GM06990 (cell line): Measurements from ENCODE around the gene ATF6.

Source experiments
- DNase-seq: peaks from one replicate; pipeline ENCODE4 v3.0.0-alpha.2; 2011; ENCODE audit not compliant: insufficient read length; ENCODE audit errors: extremely low read depth
- H3K27me3 ChIP-seq: replicated peaks from 2 replicates; pipeline ENCODE4 v1.6.0; 2011; ENCODE audit warnings: low read length; ENCODE audit not compliant: control insufficient read depth, insufficient read depth
- H3K36me3 ChIP-seq: 2 replicates; pipeline ENCODE4 v1.5.1; 2011; ENCODE audit warnings: low read length; ENCODE audit not compliant: control insufficient read depth, insufficient read depth
- H3K4me3 ChIP-seq: replicated peaks from 2 replicates; pipeline ENCODE4 v1.5.1; 2011; ENCODE audit warnings: low read depth, mild to moderate bottlenecking, control low read depth, low read length
- TF ChIP-seq, protein P1 (sequence below): IDR thresholded peaks from 2 replicates; pipeline ENCODE4 v1.5.1; 2011; ENCODE audit warnings: low read length, control low read depth, mild to moderate bottlenecking, inconsistent platforms; ENCODE audit not compliant: insufficient read depth, poor library complexity, severe bottlenecking

Gene ATF6

DNA sequence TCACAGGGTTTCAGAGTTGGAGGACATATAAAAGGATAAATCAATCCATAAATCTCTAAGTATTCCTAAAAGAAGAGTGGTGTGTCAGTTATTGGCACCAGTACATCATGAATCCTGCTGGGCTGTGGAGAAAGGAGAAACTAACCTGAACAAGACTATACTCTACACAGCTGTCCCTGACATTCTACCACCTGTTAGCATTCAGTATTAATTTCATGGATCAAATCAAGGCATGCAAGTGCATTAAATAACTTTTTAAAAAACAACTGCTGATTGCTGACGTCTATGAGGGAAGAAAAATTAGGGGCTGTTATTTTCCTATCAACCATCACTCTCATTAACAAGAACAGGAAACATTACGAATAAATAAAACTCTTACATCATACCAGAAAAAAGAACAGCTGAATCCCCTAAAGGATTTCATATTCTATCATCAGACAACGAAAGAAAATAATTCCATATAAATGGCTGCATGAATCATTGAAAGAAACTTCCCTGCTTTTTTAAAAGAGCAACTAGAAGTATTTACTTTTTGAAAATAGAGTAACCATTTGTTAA, 121.7 kb downstream of the ATF6 start:
- Histone ChIP-seq H3K36me3 (peaks cover 4% of the 10 kb centered on the region), H3K4me3 (no peak overlapping the region)
- TF ChIP-seq, protein P1, sequence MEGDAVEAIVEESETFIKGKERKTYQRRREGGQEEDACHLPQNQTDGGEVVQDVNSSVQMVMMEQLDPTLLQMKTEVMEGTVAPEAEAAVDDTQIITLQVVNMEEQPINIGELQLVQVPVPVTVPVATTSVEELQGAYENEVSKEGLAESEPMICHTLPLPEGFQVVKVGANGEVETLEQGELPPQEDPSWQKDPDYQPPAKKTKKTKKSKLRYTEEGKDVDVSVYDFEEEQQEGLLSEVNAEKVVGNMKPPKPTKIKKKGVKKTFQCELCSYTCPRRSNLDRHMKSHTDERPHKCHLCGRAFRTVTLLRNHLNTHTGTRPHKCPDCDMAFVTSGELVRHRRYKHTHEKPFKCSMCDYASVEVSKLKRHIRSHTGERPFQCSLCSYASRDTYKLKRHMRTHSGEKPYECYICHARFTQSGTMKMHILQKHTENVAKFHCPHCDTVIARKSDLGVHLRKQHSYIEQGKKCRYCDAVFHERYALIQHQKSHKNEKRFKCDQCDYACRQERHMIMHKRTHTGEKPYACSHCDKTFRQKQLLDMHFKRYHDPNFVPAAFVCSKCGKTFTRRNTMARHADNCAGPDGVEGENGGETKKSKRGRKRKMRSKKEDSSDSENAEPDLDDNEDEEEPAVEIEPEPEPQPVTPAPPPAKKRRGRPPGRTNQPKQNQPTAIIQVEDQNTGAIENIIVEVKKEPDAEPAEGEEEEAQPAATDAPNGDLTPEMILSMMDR, result no peak

DNA sequence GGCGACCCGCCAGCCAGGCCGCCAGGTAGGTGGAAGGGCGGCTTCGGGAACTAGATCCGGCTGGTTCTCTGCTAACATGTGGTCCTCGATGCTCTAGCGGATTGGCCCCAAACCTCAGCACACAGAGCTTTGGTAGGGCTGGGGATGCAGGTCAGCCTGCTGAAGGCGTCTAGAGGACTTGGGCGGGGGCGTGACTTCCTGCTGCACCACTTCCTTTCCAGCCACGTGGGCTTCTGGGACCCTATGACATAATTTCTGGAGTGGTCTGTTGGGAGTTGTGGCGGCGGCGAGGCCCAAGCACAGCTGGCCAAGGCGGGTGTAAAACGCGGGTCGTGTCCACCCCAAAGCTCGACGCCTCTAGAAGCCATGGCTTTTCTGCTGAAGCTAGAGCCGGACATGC, 124.5 kb downstream of the ATF6 start:
- TF ChIP-seq, protein P1, result no peak
- DNase-seq, result peak; percentile 13
- H3K36me3 ChIP-seq, result peaks cover 4% of the 10 kb centered on the region
- no peak overlapping the region for H3K4me3 ChIP-seq
- no peaks in the 10 kb centered on the region for H3K27me3 ChIP-seq

More for the DNA sequence above, 121.7 kb downstream of the ATF6 start:
- no peaks in the 10 kb centered on the region for H3K27me3 ChIP-seq
- DNase-seq, result no peak

DNA sequence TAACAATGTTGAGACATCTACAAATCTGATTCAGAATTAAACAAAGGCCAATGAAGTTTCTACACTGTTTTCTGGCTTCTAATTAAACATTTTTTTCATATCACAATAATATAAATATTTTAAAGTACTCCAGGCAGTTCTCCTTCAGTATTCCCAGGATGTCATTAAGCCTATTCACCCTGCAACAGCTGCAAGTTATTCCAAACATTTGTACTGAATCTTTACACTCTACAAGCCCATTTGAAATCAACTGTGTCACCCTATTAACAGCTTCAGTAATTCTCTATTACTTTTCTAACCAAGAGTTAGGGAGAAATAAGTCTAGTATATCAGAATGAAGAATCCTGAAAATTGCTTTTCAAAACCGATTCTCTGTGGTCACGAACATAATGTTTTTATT, 133.0 kb downstream of the ATF6 start:
- H3K36me3 ChIP-seq, result no peaks in the 10 kb centered on the region
- DNase-seq, result no peak
- H3K27me3 ChIP-seq, result no peaks in the 10 kb centered on the region
- TF ChIP-seq, protein P1, result no peak
- H3K4me3 ChIP-seq, result no peak overlapping the region

DNA sequence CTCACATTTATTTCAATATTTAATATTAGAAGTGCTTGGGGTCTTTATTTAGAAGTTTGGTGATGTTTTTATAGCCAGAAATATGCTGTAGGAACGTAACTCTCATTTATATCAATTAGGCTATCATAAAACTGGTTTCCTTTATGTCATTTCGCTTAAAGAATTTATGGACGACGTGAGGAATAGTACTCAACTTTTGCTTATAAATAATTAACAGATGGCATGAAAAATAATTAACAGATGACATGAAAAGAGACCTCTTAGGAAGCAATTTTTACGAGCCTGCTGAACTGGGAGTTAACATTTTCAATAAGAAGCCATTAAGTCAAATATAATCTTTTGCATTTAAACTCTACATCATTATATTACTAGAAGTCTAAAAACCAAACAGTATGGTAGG, 134.0 kb downstream of the ATF6 start:
- H3K27me3 ChIP-seq, result no peaks in the 10 kb centered on the region
- no peaks in the 10 kb centered on the region for H3K36me3 ChIP-seq
- no peak overlapping the region for H3K4me3 ChIP-seq
- no peak for DNase-seq
- TF ChIP-seq, protein P1, result no peak

DNA sequence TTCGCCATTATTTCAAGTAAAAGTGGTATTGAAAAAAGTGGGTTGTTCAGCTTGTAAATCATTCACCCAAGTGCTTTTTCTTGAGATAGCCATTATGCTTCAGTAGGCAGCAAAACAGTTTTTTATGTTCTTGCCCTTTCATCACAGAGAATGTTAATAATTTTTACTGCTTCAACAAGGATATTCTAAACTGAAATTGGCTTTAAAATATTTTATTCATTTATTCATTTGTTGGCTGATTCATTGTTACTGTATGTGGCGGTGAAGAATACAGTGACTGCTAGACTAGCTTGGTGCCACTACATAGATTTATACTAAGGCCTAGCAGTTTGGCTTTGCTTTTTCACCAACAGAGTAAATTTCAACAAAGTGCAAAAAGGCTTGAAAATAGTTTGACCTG, 136.1 kb downstream of the ATF6 start:
- no peak for DNase-seq
- TF ChIP-seq, protein P1, result no peak
- H3K36me3 ChIP-seq, result no peaks in the 10 kb centered on the region
- no peak overlapping the region for H3K4me3 ChIP-seq
- H3K27me3 ChIP-seq, result no peaks in the 10 kb centered on the region

DNA sequence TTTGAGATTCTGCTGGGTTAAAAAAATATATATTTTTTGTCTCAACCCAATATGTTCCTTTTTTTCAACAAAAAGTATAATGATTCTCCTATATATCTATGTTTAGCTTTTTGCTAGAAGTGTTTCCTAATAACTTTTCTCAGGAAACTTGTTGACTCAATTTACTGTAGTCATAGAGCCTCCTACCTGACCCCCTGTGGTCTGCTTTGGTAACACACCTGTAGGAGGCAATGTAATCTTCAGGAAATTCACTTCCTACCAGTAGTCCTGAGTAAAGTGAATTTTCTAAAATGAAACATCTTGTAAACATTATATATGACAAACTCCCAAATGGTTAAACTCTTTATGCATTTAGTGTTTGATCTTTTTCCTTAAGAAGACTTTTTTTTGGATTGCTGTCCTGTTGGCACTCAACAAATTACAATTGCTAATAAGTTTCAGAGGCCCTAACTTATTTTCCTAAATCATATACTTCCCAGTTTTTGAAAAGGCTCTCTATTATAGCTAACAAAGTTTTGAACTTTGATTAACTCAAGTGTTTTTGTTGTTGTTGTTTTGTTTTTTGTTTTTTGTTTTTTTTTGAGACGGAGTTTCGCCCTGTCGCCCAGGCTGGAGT, 139.3 kb downstream of the ATF6 start:
- TF ChIP-seq, protein P1, result peak; percentile 64
- Histone ChIP-seq H3K36me3 (no peaks in the 10 kb centered on the region; the same call in 1 of the 2 replicates), H3K27me3 (no peaks in the 10 kb centered on the region), H3K4me3 (no peak overlapping the region)
- no peak for DNase-seq
